HG02884 (cell line): ENCODE results near the gene PIGM.

ENCODE experiments used
- ATAC-seq: cut with Tn5 transposase; IDR thresholded peaks from one replicate; pipeline ENCODE4 v1.9.1; 2021; ENCODE audit warnings: mild to moderate bottlenecking, moderate library complexity; ENCODE audit not compliant: unreplicated experiment

PIGM gene

DNA sequence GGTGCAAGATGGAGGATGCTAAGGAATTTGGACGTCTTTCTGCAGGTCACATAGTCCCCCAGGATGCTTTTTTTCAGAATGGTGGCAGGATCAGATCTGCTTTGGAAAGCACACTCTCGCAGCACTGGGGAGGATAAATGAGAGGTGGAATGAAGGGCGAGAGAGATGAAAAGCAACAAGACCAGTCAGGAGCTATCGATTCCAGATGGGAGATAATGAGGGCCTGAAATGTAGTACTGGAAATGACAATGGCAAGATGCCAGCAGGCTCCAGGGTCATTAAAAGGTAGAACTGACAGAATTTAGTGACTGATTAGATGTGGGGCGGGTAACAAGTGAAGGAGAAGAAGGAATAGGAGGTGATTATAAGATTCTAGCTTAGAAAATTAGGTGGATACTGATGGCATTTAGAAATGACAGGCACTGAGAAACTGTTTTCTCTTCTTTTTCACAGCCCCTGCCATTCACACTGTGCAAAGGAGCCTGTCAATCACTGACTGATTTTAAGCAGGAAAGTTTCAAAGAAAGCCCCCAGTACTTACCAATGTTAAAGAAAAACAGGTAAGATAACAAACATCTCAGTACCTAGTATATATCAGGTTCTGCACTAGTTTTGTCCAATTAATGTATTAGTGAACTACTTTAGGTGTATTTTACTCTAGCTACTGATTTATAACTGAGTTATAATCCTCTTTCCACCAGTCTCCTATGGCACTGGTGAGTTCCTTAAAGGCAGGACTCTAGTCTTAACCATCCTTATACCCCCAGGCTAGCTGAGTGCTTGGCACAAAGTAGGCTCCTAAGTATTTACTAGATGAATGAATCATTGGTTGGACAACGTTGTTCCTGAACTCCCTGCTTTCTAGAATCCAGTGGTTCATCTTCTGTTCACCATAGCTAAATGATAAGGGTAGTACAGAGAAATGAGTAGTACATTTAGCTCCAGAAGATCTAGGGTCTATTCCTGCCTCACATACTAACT is 9.2 kb downstream of the PIGM start:
- ATAC-seq, result no peak

DNA sequence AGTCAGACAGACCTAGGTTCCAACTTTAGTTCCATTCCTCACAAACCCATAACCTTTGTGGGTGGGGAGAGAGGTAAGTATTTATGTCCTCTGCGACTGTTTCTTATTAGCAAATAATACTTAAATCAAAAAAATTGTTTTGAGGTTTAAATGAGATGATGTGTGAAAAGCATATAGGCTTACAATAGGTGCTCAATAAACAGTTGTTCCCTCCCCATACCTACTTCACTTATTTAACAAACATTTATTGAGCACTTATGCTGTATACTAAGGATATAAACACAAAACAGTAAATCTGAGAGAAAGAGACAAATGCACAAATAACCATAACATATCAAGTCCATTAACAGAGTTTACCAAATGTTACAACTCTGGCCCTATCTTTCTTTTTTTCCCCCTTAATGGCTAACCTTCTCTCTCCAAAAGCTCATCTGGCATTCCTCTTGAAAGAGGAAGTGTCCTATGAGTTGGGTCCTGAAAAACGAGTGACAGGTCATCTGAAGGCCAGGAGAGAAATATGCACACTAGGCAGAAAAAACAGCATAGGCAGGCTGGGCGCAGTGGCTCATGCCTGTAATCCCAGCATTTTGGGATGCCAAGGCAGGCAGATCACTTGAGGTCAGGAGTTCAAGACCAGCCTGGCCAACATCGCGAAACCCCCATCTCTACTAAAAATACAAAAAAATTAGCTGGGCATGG is 10.3 kb downstream of the PIGM start:
- no peak for ATAC-seq

DNA sequence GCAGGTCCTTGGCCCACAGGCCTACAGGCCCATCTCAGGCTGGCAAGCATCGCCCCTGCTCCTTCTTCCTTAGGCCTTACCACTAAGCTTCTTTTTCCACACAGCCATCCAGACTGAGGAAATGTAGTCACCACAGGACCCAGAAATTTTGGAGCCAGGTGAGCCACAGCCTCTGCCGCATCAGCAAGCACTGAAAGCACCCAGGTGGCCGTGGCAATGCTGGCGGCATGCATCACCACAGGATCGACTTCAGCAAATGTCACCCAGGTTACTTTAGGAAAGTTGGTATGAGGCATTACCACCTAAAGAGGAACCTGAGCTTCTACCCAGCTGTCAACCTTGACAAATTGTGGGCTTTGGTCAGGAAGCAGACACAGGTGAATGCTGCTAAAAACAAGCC is 11.6 kb downstream of the PIGM start:
- ATAC-seq, result no peak

DNA sequence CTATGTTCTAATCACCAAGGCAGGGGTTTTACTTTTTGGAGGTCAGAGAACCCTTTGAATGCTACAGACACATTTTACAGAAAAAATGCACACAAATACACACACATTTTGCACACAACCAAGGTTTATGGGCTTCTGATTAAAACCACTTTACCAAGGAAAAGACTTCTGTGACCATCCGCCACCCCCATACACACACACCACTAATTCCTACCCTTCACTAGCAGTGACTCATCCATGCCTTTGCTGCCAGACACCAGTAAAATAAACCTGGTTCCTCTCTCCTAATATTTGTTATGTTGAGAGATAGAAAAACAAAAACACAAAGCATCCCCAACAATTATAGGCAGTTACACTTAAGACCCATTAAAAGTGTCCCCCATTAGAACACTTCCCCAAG is 12.9 kb downstream of the PIGM start:
- ATAC-seq, result no peak

DNA sequence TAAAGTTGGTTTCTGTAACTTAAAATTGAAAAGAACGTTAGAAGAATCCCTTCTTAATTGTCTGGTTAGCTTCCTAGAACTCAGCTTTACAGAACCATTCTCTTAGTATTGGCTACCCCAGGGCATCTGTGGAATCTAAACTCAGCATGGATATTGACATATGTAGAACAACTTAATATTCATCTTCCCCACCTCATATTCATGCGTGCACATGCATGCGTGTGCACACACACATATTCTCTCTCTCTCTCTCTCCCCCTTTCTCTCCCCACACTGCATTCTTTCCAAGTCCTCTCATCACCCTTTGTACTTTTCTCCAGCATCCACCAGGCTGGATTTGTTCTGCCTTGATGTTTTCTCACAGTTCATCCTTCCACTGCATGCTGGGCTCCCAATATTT is 13.4 kb downstream of the PIGM start:
- no peak for ATAC-seq

DNA sequence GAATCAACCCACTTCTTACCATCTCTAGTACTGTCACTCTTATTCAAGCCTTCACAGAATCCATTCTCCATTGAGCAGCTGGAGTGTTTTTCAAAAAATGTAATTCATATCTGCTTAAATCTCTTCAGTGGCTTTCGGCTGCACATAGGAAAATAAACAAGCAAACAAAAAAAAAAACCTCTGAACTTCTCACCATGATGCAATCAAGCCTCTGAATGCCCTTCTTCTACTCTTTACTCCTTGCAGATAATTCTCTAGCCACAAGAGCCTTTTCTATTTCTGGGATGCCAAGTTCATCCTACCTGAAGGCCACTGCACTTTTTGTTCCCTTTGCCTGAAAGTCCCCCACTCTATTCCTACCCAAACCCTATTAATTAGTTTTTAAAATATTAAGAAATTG is 14.2 kb downstream of the PIGM start:
- no peak for ATAC-seq

DNA sequence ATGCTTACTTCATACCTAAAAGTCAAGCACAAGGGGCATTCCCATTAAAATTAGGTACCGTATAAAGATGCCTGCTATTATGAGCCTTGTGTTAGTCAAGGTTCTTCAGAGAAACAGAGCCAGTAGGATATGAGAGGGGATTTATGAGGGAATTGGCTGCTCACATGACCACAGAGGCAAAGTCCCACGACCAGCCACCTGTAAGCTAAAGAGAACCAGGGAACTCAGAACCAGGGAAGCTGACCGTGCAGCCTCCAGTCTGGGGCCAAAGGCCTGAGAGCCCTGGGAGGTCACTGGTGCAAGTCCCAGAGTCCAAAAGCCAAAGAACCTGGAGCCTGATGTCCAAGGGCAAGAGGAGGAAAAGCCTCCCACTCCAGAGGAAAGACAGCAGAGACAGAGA is 20.0 kb downstream of the PIGM start:
- no peak for ATAC-seq

DNA sequence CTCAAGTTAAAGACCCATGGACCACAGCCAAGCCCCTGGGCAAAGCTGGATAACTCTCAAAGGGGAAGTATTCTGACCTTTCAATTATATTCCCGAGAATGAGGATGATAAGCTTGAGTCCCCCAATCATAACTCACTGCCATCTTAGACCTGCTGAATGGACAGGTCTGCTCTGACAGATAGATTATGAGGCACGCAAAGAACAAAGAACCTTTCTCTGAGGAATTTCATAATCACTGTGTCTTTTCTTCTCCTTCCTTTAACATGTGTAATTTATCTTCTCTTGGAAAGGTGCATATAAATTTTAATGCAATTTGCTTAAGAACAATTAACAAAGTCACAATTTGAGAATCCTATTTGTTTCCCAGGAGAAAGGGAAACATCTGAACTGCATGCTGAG is 22.0 kb downstream of the PIGM start:
- no peak for ATAC-seq

DNA sequence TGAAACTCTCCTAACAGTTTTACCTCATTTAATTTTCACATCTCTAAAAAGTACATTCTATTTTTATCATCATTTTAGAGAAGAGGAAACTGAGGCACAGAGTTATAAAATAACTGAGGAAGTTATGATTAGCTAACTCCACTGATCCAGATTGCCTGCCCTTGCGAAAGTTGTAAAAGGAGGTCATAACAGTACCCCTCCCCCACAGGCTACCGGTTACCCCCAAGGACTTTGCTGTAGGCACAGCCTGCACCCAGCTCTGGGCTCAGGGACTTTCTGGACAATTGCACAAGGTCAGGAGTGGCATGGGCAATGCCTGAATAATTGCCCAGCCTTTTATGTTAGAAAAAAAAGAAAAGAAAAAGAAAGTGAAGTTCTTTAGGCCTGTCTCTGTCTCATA is 22.7 kb downstream of the PIGM start:
- ATAC-seq, result no peak

DNA sequence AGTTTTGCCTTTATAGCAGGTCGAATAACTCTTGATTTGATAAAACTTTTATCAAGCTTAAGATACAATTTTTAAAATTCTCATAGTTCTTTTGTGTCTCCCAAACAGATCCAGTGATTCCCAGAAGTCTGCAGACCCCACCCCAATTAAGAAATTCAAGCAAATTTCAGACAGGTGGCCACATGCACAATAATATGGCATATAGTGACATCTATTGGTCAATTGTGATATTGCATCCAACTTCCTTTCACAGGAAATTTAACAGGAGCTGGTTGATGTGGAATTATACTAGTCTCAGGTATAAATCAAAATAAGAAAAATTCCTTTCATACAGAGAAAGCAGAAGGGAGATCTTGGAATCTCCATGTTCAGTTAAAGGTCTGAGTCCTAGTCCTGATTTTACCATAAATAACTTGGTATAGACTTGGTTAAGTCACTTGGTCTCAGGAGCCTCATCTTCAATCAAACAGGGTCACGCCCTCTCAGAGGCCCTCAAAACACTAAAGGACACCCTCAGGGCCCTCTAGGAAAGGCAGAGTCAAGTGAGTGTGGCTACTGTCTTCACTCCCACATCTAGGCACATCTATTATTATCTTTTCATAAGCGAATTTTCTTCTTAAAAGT is 24.1 kb downstream of the PIGM start:
- ATAC-seq, result no peak

DNA sequence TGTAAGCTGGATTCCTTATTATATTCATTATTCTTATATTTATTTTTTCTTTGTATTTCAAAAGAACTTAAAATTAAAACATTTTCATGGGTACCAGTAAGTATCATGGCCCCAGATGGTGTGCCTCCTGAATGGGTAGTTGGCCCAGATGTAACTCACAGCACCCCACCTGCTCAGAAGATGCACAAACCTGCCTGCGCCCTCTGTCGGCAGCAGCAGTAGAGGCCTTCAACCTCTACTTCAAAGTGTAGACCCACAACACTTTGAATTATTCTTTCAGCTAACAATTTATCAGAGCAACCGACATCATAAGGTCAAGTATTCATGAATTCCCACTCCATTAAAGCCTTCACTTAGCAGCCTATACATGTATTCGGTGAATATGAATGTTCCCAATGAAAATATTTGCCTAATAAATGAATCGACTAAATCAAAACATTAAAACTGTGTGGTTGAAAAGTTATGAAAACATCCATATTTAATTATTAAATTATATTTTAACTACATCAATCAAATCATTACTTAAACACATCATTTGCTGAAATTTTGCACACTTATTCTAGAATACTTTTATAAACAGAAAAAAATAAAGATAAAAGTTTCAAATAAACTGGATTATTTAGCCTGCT is 25.4 kb downstream of the PIGM start:
- no peak for ATAC-seq

DNA sequence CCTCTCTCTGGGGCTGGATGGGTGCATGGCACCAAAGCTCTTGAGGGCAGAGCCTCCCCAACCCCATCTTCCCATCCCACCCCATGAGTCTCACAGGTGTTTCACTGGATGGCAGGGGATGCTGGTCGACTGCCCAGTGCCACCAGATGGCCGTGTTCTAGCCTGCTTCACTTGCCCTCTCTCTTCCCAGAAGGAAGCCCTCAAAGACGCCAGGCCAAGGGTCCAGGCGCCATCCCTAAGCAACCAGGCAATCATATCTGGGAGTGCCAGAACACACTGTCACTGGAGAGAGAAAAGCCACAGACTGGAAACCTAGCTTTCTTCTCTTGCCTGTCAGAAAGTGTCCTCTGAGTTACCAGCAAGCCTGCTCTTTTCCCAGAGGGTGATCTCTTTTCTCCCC is 26.7 kb downstream of the PIGM start:
- no peak for ATAC-seq

DNA sequence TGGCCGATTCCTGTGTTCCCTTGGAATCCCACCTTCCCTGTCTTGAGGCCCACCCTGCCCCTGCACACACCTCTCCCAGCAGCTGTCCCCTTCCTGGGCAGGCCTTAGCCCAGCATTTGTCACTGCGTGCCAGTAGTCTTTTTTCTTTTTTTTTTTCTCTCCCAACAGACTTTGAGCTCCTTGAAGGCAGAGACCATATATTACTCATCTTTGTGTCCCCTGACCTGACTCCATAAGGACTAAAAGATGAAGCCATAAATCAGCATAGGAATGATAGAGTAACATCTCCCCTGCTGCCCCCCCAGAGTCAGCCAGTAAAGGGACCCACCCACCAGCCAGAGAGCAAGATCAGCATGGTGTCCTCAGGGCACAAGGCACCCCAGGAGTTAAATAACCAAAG is 27.4 kb downstream of the PIGM start:
- ATAC-seq, result no peak

DNA sequence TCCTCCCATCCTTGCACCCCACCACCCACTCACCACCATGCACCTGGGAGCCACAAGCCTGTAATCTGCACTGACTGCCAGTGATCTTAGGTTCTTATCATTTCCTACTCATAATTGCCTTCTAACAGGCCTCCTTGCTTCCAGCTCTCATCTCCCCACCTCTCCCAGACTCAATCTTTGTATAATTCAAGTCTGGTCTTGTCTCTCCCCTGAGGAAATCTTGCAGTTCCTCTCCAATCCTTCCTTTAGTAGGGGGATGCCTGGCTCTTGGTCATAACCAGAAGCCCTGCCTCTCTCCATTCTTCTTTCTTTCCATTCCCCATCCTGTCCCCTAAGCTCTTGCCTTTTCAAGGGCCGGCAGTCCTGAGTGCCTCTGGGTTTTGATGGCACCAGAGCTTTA is 27.8 kb downstream of the PIGM start:
- ATAC-seq, result no peak

DNA sequence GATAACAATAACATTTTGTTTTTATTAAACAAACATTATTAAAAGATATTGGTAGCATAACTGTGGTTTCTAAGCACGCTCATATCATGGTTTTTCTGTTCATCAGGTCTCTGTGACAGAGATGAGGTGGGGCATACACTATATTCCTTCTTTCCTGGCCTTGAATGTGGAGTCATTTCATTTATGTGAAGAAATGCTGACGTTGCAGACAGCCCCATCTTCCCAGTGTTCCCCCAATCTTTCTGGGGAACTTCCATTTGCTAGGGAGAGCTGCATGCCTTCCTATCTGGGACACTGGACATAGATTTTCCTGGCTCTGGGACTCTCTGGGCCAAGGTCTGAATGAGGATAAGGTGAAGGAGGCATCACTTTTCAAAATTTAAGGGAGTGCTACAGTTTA is 30.4 kb downstream of the PIGM start:
- no peak for ATAC-seq

DNA sequence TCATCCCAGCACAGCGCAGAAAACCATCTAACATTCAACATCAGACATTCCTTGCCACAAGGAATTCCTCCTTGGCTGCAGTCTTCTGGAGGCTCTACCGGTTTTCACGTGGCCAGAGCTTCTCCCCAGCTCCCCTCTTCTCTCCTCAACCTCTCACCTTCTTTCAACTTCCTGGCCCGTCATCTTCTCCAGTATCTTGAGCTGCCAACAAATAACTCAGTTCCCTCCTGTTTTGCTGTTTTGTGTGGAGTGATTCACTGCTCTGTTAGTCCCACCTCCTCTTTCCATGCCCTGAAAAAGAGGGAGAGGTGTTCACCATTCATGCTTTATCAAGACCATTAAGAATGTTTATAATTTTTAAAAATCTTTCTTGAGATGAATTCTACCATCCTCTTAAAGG is 32.6 kb downstream of the PIGM start:
- no peak for ATAC-seq

DNA sequence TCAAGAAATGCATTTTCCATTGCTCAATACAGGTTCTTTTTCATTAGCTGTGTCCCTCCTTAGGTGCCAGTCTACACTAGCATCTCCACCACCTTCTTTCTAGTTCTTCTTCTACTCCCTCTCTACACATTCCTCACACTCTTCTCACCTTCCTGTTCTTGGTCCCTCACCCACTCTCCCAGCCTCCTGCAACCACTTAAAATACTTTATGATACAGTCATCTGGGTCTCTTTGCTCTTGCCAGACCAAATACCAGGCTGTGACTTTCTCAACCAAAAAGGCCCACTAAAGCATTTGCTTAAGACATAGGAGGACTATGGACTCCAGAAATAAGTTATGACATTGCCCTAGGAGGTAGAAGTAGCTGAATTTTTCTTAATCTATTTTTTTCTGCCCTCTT is 35.1 kb downstream of the PIGM start:
- no peak for ATAC-seq

DNA sequence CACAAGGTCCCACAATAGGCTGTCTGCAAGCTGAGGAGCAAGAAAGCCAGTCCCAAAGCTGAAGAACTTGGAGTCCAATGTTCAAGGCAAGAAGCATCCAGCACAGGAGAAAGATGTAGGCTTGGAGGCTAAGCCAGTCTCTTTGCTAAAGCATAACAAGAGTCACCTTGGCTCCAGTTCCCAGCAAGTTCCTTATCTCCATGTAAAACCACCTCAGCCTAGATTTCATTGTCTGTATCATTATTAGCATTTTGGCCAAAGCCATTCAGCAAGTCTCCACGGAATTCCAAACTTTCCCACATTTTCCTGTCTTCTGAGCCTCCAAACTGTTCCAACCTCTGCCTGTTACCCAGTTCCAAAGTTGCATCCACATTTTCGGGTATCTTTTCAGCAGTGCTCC is 36.9 kb downstream of the PIGM start:
- no peak for ATAC-seq

DNA sequence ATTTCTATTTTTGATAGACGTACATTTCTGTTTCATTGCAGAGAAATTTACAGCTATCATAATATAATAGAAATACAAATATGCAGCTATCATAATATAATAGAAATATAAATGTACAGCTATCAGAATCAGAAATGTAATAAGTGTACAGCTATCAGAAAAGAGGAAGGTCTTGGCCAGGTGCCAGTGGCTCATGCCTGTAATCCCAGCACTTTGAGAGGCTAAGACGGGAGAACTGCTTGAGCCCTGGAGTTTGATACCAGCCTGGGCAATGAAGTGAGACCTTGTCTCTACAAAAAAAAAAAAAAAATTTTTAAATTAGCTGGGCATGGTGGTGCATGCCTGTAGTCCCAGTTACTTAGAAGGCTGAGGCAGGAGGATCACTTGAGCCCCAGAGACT is 37.9 kb downstream of the PIGM start:
- no peak for ATAC-seq

DNA sequence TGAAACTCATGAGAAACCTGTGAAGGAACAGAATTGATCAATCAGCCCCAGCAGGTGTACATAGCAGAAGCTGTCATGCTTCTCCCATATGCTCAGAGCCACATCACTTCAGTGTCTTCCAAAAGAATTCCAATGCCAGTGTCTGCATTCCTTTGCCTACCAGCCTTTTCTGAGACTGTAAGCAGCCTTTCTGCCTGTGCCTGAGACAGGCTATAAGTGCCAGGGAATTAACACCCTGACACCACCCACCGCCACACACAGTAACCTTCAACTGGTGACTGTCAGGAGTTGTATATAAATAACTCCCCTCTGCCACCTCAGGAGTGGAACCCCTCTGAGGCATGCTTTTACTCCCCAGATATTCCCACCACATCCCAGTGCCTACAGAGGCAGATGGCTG is 39.6 kb downstream of the PIGM start:
- no peak for ATAC-seq

DNA sequence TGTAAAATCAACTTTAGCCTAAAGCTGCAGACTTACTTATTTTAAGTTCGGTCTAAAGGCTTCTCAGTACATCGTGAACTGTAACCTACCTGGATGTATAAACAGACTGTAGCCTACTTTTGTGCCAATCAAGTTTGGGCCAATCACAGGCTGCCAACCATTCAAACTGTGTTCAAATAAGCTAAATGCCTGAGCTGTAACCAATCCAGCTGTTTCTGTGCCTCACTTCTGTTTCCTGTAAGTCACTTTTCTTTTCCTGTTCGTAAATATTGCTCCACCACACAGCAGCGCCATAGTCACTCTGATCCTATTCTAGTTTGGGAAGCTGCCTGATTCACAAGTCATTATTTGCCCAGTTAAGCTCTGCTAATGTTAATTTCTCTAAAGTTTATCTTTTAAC is 40.3 kb downstream of the PIGM start:
- ATAC-seq, result no peak
